ENCODE data around the gene TCEAL4.
"Not testable (repeated sequence)": the region's sequence is repeated elsewhere in the genome, so short reads cannot be mapped to it uniquely, and the experiment has no call there.

Gene TCEAL4

DNA sequence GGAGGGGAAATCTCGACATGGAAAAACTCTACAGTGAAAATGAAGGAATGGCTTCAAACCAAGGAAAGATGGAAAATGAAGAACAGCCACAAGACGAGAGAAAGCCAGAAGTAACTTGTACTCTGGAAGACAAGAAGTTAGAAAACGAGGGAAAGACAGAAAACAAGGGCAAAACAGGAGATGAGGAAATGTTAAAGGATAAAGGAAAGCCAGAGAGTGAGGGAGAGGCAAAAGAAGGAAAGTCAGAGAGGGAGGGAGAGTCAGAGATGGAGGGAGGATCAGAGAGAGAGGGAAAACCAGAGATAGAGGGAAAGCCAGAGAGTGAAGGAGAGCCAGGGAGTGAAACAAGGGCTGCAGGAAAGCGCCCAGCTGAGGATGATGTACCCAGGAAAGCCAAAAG, 1.3 kb downstream of the TCEAL4 start:
- Histone ChIP-seq H3K36me3 (no peaks in the 10 kb centered on the region), H3K4me3 (ENCODE audit: low read depth in 1 of 2, low read length in 1 of 2) (no peak overlapping the region), H3K9me3 (no peaks in the 10 kb centered on the region), H3K27me3 (no peaks in the 10 kb centered on the region), H3K4me1 (ENCODE audit: control insufficient read depth in 1 of 2, insufficient read depth in 1 of 2, low read depth in 1 of 2, low read length in 1 of 2) (peaks cover 0 to 3% of the 10 kb centered on the region in 2 experiments), H3K27ac (no peak overlapping the region)
- TF ChIP-seq, protein P1, sequence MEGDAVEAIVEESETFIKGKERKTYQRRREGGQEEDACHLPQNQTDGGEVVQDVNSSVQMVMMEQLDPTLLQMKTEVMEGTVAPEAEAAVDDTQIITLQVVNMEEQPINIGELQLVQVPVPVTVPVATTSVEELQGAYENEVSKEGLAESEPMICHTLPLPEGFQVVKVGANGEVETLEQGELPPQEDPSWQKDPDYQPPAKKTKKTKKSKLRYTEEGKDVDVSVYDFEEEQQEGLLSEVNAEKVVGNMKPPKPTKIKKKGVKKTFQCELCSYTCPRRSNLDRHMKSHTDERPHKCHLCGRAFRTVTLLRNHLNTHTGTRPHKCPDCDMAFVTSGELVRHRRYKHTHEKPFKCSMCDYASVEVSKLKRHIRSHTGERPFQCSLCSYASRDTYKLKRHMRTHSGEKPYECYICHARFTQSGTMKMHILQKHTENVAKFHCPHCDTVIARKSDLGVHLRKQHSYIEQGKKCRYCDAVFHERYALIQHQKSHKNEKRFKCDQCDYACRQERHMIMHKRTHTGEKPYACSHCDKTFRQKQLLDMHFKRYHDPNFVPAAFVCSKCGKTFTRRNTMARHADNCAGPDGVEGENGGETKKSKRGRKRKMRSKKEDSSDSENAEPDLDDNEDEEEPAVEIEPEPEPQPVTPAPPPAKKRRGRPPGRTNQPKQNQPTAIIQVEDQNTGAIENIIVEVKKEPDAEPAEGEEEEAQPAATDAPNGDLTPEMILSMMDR (IDR thresholded peaks at IDR 0.05): no peak

DNA sequence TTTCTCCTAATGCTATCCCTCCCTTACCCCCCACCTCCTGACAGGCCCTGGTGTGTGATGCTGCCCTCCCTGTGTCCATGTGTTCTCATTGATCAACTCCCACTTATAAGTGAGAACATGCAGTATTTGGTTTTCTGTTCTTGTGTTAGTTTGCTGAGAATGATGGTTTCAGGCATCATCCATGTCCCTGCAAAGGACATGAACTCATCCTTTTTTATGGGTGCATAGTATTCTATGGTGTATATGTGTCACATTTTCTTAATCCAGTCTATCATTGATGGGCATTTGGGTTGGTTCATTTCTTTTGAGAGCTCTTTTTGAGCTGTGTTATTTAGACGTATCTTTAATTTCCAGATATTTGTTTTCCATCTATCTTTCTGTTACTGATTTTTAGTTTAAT, 7.0 kb downstream of the TCEAL4 start:
- not testable (repeated sequence) for H3K4me3 ChIP-seq (ENCODE audit: low read depth in 1 of 2, low read length in 1 of 2); H3K9me3 ChIP-seq; H3K27me3 ChIP-seq

DNA sequence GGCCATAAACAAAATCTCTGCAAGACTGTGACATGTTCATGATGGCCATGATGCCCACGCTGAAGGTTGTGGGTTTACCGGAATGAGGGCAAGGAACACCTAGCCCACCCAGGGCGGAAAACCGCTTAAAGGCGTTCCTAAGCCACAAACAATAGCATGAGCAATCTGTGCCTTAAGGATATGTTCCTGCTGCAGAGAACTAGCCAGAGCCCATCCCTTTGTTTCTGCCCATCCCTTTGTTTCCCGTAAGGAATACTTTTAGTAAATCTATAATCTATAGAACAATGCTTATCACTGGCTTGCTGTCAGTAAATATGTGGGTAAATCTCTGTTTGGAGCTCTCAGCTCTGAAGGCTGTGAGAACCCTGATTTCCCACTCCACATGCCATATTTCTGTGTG, 9.9 kb downstream of the TCEAL4 start:
- not testable (repeated sequence) for H3K27ac ChIP-seq; H3K36me3 ChIP-seq; H3K9me3 ChIP-seq; H3K4me3 ChIP-seq (ENCODE audit: low read depth in 1 of 2, low read length in 1 of 2); H3K4me1 ChIP-seq (ENCODE audit: control insufficient read depth in 1 of 2, insufficient read depth in 1 of 2, low read depth in 1 of 2, low read length in 1 of 2); H3K27me3 ChIP-seq

More for the DNA sequence above, 7.0 kb downstream of the TCEAL4 start:
- not testable (repeated sequence) for H3K36me3 ChIP-seq; H3K27ac ChIP-seq; H3K4me1 ChIP-seq (ENCODE audit: control insufficient read depth in 1 of 2, insufficient read depth in 1 of 2, low read depth in 1 of 2, low read length in 1 of 2)

GRCh38 chrX:103607364-103608305, 22.3 kb downstream of the TCEAL4 start, which contains the start of gene TCEAL3:
TCEAL3 (plus strand) TSS chrX:103607963; CDS start chrX:103609065, 1,102 bp downstream.
- Histone ChIP-seq H3K36me3 (no peaks in the 10 kb centered on the region), H3K27ac (no peak within 1 kb of the TSS), H3K4me1 (ENCODE audit: control insufficient read depth in 1 of 2, insufficient read depth in 1 of 2, low read depth in 1 of 2, low read length in 1 of 2) (peaks cover 0 to 4% of the 10 kb centered on the region in 2 experiments), H3K9me3 (no peaks in the 10 kb centered on the region), H3K27me3 (no peaks in the 10 kb centered on the region), H3K4me3 (ENCODE audit: low read depth in 1 of 2, low read length in 1 of 2) (peak within 1 kb of the TSS; percentile 56 to 70)
- TF ChIP-seq, protein P1 (IDR thresholded peaks at IDR 0.05): no peak

DNA sequence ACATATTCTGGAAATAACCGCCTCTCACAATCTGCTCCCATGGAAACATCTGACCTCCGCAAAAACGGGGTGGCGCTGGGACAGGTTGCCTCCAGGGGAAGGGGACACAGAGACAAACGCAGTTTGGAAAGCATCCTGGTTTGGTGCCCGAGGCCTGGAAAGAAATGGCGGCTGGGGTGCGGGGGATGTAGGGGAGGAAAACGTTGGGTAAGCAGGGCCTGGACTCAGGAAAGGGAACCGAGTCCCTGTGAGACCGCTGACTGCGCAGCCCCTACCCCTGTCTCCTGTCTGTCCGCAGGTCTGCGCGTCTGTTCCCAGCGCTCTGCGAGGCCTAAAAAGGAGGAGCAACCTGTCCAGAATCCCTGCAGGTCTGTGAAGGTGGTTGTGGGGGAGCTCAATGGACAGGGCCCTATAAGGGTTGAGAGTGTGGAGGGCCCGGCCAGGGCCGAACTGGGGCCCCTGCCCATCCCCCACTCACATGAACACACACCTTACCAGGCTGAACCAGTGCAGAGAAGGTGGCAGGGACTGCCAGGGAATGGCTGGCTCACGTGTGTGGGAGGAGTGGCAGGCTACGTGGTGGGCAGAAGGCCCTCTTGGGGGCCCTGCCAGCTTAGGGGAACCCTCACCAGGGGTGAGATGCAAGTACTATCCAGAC, 23.1 kb downstream of the TCEAL4 start:
- Histone ChIP-seq H3K9me3 (no peaks in the 10 kb centered on the region), H3K36me3 (no peaks in the 10 kb centered on the region), H3K4me1 (ENCODE audit: control insufficient read depth in 1 of 2, insufficient read depth in 1 of 2, low read depth in 1 of 2, low read length in 1 of 2) (peaks cover 0 to 4% of the 10 kb centered on the region in 2 experiments), H3K4me3 (ENCODE audit: low read depth in 1 of 2, low read length in 1 of 2) (peak overlapping the region; percentile 56 to 70), H3K27me3 (no peaks in the 10 kb centered on the region), H3K27ac (no peak overlapping the region)
- TF ChIP-seq, protein P1 (IDR thresholded peaks at IDR 0.05): no peak

DNA sequence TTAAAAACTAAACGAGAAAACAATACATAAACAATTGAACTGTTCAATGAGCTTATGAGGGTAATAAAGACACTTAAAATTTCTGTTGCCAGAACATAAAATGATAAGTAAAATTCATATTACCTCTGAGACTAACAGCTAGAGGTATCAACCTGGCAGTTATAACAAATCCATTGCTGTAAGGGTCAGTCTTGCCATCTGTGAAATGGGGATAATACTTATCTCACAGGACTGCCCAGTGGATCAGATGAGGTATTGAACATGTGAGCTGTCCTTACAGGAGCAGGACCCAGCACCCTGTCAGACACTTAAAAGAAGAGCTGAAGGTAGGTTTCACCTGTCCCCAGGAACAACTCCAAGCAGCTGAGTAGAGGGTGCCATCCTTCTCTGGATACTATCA, 25.0 kb downstream of the TCEAL4 start:
- Histone ChIP-seq H3K9me3 (no peaks in the 10 kb centered on the region), H3K4me1 (ENCODE audit: control insufficient read depth in 1 of 2, insufficient read depth in 1 of 2, low read depth in 1 of 2, low read length in 1 of 2) (peaks cover 0 to 4% of the 10 kb centered on the region in 2 experiments), H3K27me3 (no peaks in the 10 kb centered on the region), H3K4me3 (ENCODE audit: low read depth in 1 of 2, low read length in 1 of 2) (no peak overlapping the region), H3K36me3 (no peaks in the 10 kb centered on the region), H3K27ac (no peak overlapping the region)
- TF ChIP-seq, protein P1 (IDR thresholded peaks at IDR 0.05): no peak
